Panc1 (cell line): Measurements from ENCODE around the gene CTAG1A. TPM values are rescaled to one million over a fixed set of nuclear protein-coding genes. Genes with fewer than 3 reads are reported as not detected.

Experiments used
- ATAC-seq: fragments of 200-7000 bp; cut with Tn5 transposase; 2 replicates; pipeline ENCODE4 v1.9.1; 2020; ENCODE audit warnings: mild to moderate bottlenecking, moderate library complexity
- BruUV-seq: library from RNA; stranded (reverse); fragments of 400-500 nt; replicated peaks from 2 replicates; lab custom pipeline; 2021; lab: Mats Ljungman, UMichigan
- CTCF ChIA-PET: fragments of 300-600 bp; sonication (Branson Sonifier 250); formaldehyde crosslinking; loops from one replicate; lab custom pipeline; 2022; ENCODE audit warnings: antibody characterized with exemption; lab: Charles Lee
- POLR2A ChIA-PET: fragments of 300-600 bp; sonication (Branson Sonifier 250); formaldehyde crosslinking; loops from one replicate; lab custom pipeline; 2022; ENCODE audit warnings: antibody characterized with exemption; lab: Charles Lee
- DNase-seq: peaks from one replicate; pipeline ENCODE4 v3.0.0-alpha.2; 2010; ENCODE audit warnings: low read depth, low spot score
- H3K27ac ChIP-seq: 2 replicates; pipeline ENCODE4 v1.5.1; 2011; ENCODE audit warnings: mild to moderate bottlenecking, low read length, inconsistent platforms
- H3K27me3 ChIP-seq: fragments of 200-500 bp; sonication (Bioruptor generic); 2 replicates; pipeline ENCODE4 v1.6.0; 2014; ENCODE audit warnings: low read length, inconsistent platforms; ENCODE audit not compliant: control insufficient read depth, insufficient read depth
- H3K36me3 ChIP-seq: fragments of 200-500 bp; sonication (Bioruptor generic); 2 replicates; pipeline ENCODE4 v1.5.1; 2014; ENCODE audit warnings: inconsistent platforms, mild to moderate bottlenecking, low read length, moderate library complexity; ENCODE audit not compliant: control insufficient read depth, insufficient read depth
- H3K4me1 ChIP-seq: 2 replicates; pipeline ENCODE4 v1.5.1; 2011; ENCODE audit warnings: inconsistent platforms, mild to moderate bottlenecking, low read length, moderate library complexity; ENCODE audit not compliant: control insufficient read depth, insufficient read depth
- H3K4me3 ChIP-seq, 2 experiments: 2 replicates each; pipeline ENCODE4 v1.5.1; 2011 to 2012; ENCODE audit warnings: low read depth in 2 of 2, low read length in 2 of 2, mild to moderate bottlenecking in 2 of 2, inconsistent platforms in 1 of 2, moderate library complexity in 1 of 2
- H3K9me3 ChIP-seq: fragments of 200-500 bp; sonication (Bioruptor generic); 2 replicates; pipeline ENCODE4 v1.5.1; 2014; ENCODE audit warnings: low read depth, mild to moderate bottlenecking, inconsistent platforms, low read length, moderate library complexity; ENCODE audit not compliant: control insufficient read depth, insufficient read depth
- CTCF ChIP-seq: fragments of 450-650 bp; IDR thresholded peaks from 2 replicates; pipeline ENCODE4 v1.5.1; 2017; ENCODE audit warnings: mild to moderate bottlenecking
- POLR2AphosphoS5 ChIP-seq: IDR thresholded peaks from 2 replicates; pipeline ENCODE4 v1.6.1; 2012; ENCODE audit warnings: mild to moderate bottlenecking, low read depth, low read length, moderate library complexity
- REST ChIP-seq, 2 experiments: IDR thresholded peaks; 2 replicates each; pipeline ENCODE4 v1.6.1; 2011 to 2012; ENCODE audit warnings: low read depth in 2 of 2, control low read depth in 1 of 2, low read length in 1 of 2, mild to moderate bottlenecking in 1 of 2, moderate library complexity in 1 of 2; ENCODE audit not compliant: insufficient read depth in 1 of 2
- SIN3A ChIP-seq: IDR thresholded peaks from 2 replicates; pipeline ENCODE4 v1.6.1; 2012; ENCODE audit warnings: low read depth, mild to moderate bottlenecking, low read length, moderate library complexity, borderline replicate concordance; ENCODE audit not compliant: insufficient read depth
- TCF7L2 ChIP-seq: IDR thresholded peaks from 2 replicates; pipeline ENCODE4 v1.6.1; 2011; ENCODE audit warnings: mild to moderate bottlenecking, low read depth, low read length, inconsistent platforms
- in situ Hi-C: cut with HindIII; loops from 2 replicates; pipeline ENCODE4 v1.10.0; 2016; ENCODE audit warnings: low sequenced_read_pairs, low pct_unique_long_range_greater_than_20kb
- intact Hi-C: fragments of 100-400 bp; cut with micrococcal nuclease; formaldehyde crosslinking; loops from one replicate; pipeline ENCODE4 v1.10.0; 2022; ENCODE audit not compliant: unreplicated experiment
- total RNA-seq: library from RNA; stranded (reverse); gene quantifications from one replicate; pipeline ENCODE4 v1.2.1, GENCODE V29; 2021; ENCODE audit not compliant: unreplicated experiment

Gene CTAG1A
- total RNA-seq, 1 experiment from 2014 or later, result not detected

GRCh38 chrX:154603438-154604430, 18.8 kb downstream of the CTAG1A start:
- Histone ChIP-seq H3K9me3 (no peaks in the 10 kb centered on the region), H3K36me3 (no peaks in the 10 kb centered on the region), H3K4me3 (no peak overlapping the region), H3K27me3 (no peaks in the 10 kb centered on the region), H3K27ac (peak overlapping the region; percentile 72), H3K4me1 (peaks cover 15% of the 10 kb centered on the region)
- DNase-seq (peak; percentile 56), ATAC-seq (peak; percentile 87)
- BruUV-seq, result no TSS peak
- TF ChIP-seq POLR2AphosphoS5 (no peak), TCF7L2 (no peak), CTCF (no peak), SIN3A (no peak), REST (IDR thresholded peaks at IDR 0.05; ENCODE audit: insufficient read depth in 1 of 2, low read depth in 2 of 2, low read length in 1 of 2) (no peak)
- intact Hi-C loops (no loop called here), in situ Hi-C loops (no loop called here)
- ChIA-PET CTCF (no interaction called here), POLR2A (no interaction called here)

- CTCF ChIA-PET, result no interaction called here
- POLR2A ChIA-PET, result no interaction called here
- in situ Hi-C loops, result no loop called here
- Histone ChIP-seq H3K4me3 (no peak overlapping the region), H3K36me3 (no peaks in the 10 kb centered on the region), H3K4me1 (peaks cover 15% of the 10 kb centered on the region), H3K27ac (no peak overlapping the region), H3K27me3 (no peaks in the 10 kb centered on the region), H3K9me3 (no peaks in the 10 kb centered on the region)
- TF ChIP-seq TCF7L2 (no peak), REST (IDR thresholded peaks at IDR 0.05; ENCODE audit: insufficient read depth in 1 of 2, low read depth in 2 of 2, low read length in 1 of 2) (no peak), CTCF (no peak), SIN3A (no peak), POLR2AphosphoS5 (no peak)
- ATAC-seq (no peak), DNase-seq (no peak)
- BruUV-seq, result no TSS peak
- intact Hi-C loops, result no loop called here
Observed at GRCh38 chrX:154605566-154605965, 20.6 kb downstream of the CTAG1A start.
